PFSK-1 (cell line): ENCODE data around the gene CD44.

Source experiments
- FOXP2 ChIP-seq: optimal IDR thresholded peaks from 2 replicates; pipeline ENCODE3; 2011; ENCODE audit warnings: borderline replicate concordance, control low read depth, inconsistent platforms; ENCODE audit not compliant: insufficient read depth; ENCODE audit errors: extremely low read length, extremely low read depth
- POLR2AphosphoS5 ChIP-seq: IDR thresholded peaks from 2 replicates; pipeline ENCODE4 v1.6.1; 2012; ENCODE audit warnings: low read depth, mild to moderate bottlenecking, control low read depth, low read length, moderate library complexity
- REST ChIP-seq, 2 experiments: IDR thresholded peaks; 2 replicates each; pipeline versions ENCODE4 v1.6.1 to v1.8.0; 2011 to 2012; ENCODE audit warnings: low read depth in 2 of 2, low read length in 2 of 2, control low read depth in 1 of 2, inconsistent platforms in 1 of 2, mild to moderate bottlenecking in 1 of 2, moderate library complexity in 1 of 2; ENCODE audit not compliant: insufficient read depth in 1 of 2
- SIN3A ChIP-seq: IDR thresholded peaks from 2 replicates; pipeline ENCODE4 v1.6.1; 2012; ENCODE audit warnings: mild to moderate bottlenecking, low read length, moderate library complexity, borderline replicate concordance; ENCODE audit not compliant: insufficient read depth
- TAF1 ChIP-seq: IDR thresholded peaks from 2 replicates; pipeline ENCODE4 v1.6.1; 2012; ENCODE audit warnings: low read length, control low read depth, borderline replicate concordance; ENCODE audit not compliant: insufficient read depth

GRCh38 chr11:35158701-35159510, 19.9 kb downstream of the CD44 start:
- TF ChIP-seq SIN3A (peak; percentile 72; the same call in 1 of the 2 replicates), POLR2AphosphoS5 (no peak), REST (IDR thresholded peaks at IDR 0.05; ENCODE audit: insufficient read depth in 1 of 2, low read depth in 2 of 2, low read length in 2 of 2) (no peak; a peak in 1 of 4 replicates), TAF1 (no peak), FOXP2 (peak; percentile 13)
